Fibroblast of lung (primary cell): Measurements from ENCODE around the gene GOT2. TPM values are rescaled to one million over a fixed set of nuclear protein-coding genes. Genes with fewer than 3 reads are reported as not detected.
"Not testable (repeated sequence)": the region's sequence is repeated elsewhere in the genome, so short reads cannot be mapped to it uniquely, and the experiment has no call there.

Experiments used
- DNase-seq, 2 donors: peaks; one replicate each; pipeline versions ENCODE4 v3.0.0 to v3.0.0-alpha.2; 2010; ENCODE audit warnings: low read depth in 2 of 2
- H2AFZ ChIP-seq: 2 replicates; pipeline ENCODE4 v1.5.1; 2012; ENCODE audit warnings: low read length, control low read depth, inconsistent platforms
- H3K27ac ChIP-seq: 2 replicates; pipeline ENCODE4 v1.5.1; 2011; ENCODE audit warnings: low read length, control low read depth; ENCODE audit not compliant: insufficient read depth
- H3K27me3 ChIP-seq: 2 replicates; pipeline ENCODE4 v1.5.1; 2011; ENCODE audit warnings: mild to moderate bottlenecking, low read length; ENCODE audit not compliant: control insufficient read depth, insufficient read depth
- H3K36me3 ChIP-seq: 2 replicates; pipeline ENCODE4 v1.5.1; 2011; ENCODE audit warnings: low read length; ENCODE audit not compliant: control insufficient read depth, insufficient read depth
- H3K4me1 ChIP-seq: 2 replicates; pipeline ENCODE4 v1.5.1; 2011; ENCODE audit warnings: low read length; ENCODE audit not compliant: control insufficient read depth, insufficient read depth; ENCODE audit errors: extremely low read depth
- H3K4me2 ChIP-seq: 2 replicates; pipeline ENCODE4 v1.5.1; 2011; ENCODE audit warnings: low read length, control low read depth; ENCODE audit not compliant: insufficient read depth; ENCODE audit errors: extremely low read depth
- H3K4me3 ChIP-seq, 4 experiments: fragments of 200-600 bp in 1 of 4; sonication (generic) in 1 of 4; replicated peaks in 1 of 4; 2 replicates each; pipeline ENCODE4 v1.5.1; 2011 to 2016; ENCODE audit warnings: low read length in 4 of 4, low read depth in 3 of 4, mild to moderate bottlenecking in 3 of 4, control low read depth in 2 of 4, inconsistent platforms in 1 of 4, mixed read lengths in 1 of 4; ENCODE audit not compliant: insufficient read depth in 1 of 4; ENCODE audit errors: control extremely low read depth in 1 of 4
- H3K79me2 ChIP-seq: 2 replicates; pipeline ENCODE4 v1.5.1; 2012; ENCODE audit warnings: mild to moderate bottlenecking, low read length, inconsistent platforms; ENCODE audit not compliant: control insufficient read depth, insufficient read depth
- H3K9ac ChIP-seq: 2 replicates; pipeline ENCODE4 v1.5.1; 2011; ENCODE audit warnings: mild to moderate bottlenecking, low read length, control low read depth; ENCODE audit not compliant: insufficient read depth
- H3K9me3 ChIP-seq: 2 replicates; pipeline ENCODE4 v1.5.1; 2012; ENCODE audit warnings: low read depth, low read length; ENCODE audit not compliant: control insufficient read depth, insufficient read depth
- H4K20me1 ChIP-seq: 2 replicates; pipeline ENCODE4 v1.5.1; 2011; ENCODE audit warnings: low read length; ENCODE audit not compliant: control insufficient read depth, insufficient read depth; ENCODE audit errors: extremely low read depth
- EZH2 ChIP-seq: IDR thresholded peaks from 2 replicates; pipeline ENCODE4 v1.5.1; 2012; ENCODE audit warnings: low read length, control low read depth, mild to moderate bottlenecking; ENCODE audit errors: missing control alignments
- polyA plus RNA-seq, 2 donors: library from polyadenylated mRNA; depleted of rRNA in 1 of 2; stranded (reverse) in 1 of 2; unstranded in 1 of 2; fragments of >200 nt; gene quantifications; 2 replicates each; pipeline ENCODE4 v1.2.1, GENCODE V29; 2011 to 2012; ENCODE audit warnings: missing spikeins in 1 of 2
- total RNA-seq: library from RNA; depleted of rRNA; stranded (reverse); fragments of >200 nt; gene quantifications from 2 replicates; pipeline ENCODE4 v1.2.1, GENCODE V29; 2014
- TF ChIP-seq, protein P1 (sequence below), 2 donors: IDR thresholded peaks in 1 of 2; conservative IDR thresholded peaks in 1 of 2; 1 replicate in 1 of 2; 2 replicates in 1 of 2; pipeline ENCODE4 v1.5.1; 2011 to 2012; ENCODE audit warnings: low read length in 2 of 2, control low read depth in 1 of 2, inconsistent platforms in 1 of 2, low read depth in 1 of 2, mild to moderate bottlenecking in 1 of 2

The GOT2 gene
- total and polyA plus RNA-seq, 2 donors (not counting 1 experiment from before 2014, with no cell fraction given): 39.3 to 53.9 TPM

- TF ChIP-seq, protein P1, sequence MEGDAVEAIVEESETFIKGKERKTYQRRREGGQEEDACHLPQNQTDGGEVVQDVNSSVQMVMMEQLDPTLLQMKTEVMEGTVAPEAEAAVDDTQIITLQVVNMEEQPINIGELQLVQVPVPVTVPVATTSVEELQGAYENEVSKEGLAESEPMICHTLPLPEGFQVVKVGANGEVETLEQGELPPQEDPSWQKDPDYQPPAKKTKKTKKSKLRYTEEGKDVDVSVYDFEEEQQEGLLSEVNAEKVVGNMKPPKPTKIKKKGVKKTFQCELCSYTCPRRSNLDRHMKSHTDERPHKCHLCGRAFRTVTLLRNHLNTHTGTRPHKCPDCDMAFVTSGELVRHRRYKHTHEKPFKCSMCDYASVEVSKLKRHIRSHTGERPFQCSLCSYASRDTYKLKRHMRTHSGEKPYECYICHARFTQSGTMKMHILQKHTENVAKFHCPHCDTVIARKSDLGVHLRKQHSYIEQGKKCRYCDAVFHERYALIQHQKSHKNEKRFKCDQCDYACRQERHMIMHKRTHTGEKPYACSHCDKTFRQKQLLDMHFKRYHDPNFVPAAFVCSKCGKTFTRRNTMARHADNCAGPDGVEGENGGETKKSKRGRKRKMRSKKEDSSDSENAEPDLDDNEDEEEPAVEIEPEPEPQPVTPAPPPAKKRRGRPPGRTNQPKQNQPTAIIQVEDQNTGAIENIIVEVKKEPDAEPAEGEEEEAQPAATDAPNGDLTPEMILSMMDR (conservative IDR thresholded peaks at IDR 0.05 in 1 of 2, IDR thresholded peaks at IDR 0.05 in 1 of 2; ENCODE audit: low read depth in 1 of 2, low read length in 2 of 2): no peak
- no peak for TF ChIP-seq EZH2
- Histone ChIP-seq H3K9me3 (no peaks in the 10 kb centered on the region), H2AFZ (no peak overlapping the region), H3K4me2 (no peak overlapping the region), H3K9ac (no peak overlapping the region), H3K4me1 (no peaks in the 10 kb centered on the region), H4K20me1 (no peaks in the 10 kb centered on the region), H3K4me3 (no peak overlapping the region), H3K27ac (no peak overlapping the region), H3K79me2 (no peaks in the 10 kb centered on the region), H3K36me3 (no peaks in the 10 kb centered on the region), H3K27me3 (no peaks in the 10 kb centered on the region)
- no peak for DNase-seq
Observed at GRCh38 chr16:58695368-58695767, 38.7 kb downstream of the GOT2 start.

DNA sequence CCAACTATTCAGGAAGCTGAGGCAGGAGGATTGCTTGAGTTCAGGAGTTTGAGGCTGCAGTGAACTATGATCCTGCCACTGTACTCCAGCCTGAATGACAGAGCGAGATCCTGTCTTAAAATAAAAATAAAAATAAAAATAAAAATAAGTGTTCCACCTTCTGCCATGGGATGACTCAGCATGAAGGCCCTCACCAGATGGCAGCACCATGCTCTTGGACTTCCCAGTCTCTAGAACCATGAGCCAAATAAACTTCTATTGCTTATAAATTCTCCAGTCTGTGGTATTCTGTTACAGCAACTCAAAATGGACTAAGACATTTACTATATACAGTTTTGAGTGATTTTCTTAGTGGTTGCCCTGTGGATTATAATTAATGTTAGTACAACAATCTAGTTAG lies 41.7 kb downstream of the GOT2 start:
- no peaks in the 10 kb centered on the region for H3K27me3 ChIP-seq

DNA sequence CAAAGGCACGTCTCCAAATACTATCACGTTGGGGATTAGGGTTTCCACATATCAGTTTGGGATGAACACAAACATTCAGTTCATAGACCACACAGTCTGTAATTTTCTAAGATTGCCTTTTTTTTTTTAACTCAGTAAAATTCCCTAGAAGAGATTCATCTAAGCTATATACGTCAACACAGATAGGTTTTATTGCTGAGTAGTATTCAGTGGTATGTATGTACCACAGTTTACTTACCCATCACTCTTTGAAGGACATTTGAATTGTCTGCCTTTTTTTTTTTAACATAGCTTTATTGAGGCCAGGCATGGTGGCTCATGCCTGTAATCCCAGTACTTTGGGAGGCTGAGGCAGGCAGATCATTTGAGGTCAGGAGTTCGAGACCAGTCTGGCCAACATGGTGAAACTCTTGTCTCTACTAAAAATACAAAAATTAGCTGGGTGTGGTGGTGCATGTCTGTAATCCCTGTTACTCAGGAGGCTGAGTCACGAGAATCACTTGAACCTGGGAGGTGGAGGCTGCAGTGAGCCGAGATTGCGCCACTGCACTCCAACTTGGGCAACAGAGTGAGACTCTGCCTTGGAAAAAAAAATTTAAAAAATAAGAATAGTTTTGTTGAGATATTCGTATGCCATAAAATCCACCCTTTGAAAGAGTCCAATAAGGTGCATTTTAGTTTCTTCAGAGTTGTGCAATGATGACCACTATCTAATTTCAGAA lies 47.0 kb downstream of the GOT2 start:
- peak in 1 of 2 donors; percentile 33 for DNase-seq
- not testable (repeated sequence) for H3K9me3 ChIP-seq, H4K20me1 ChIP-seq, H3K79me2 ChIP-seq, H3K36me3 ChIP-seq, H3K4me3 ChIP-seq, H3K4me1 ChIP-seq, H3K9ac ChIP-seq, H2AFZ ChIP-seq, H3K27me3 ChIP-seq, H3K4me2 ChIP-seq, H3K27ac ChIP-seq

More for the DNA sequence above, 41.7 kb downstream of the GOT2 start:
- TF ChIP-seq, protein P1 (conservative IDR thresholded peaks at IDR 0.05 in 1 of 2, IDR thresholded peaks at IDR 0.05 in 1 of 2; ENCODE audit: low read depth in 1 of 2, low read length in 2 of 2): no peak
- no peak for TF ChIP-seq EZH2
- no peaks in the 10 kb centered on the region for H4K20me1 ChIP-seq
- H3K9ac ChIP-seq: no peak overlapping the region
- H3K4me1 ChIP-seq: no peaks in the 10 kb centered on the region
- H3K9me3 ChIP-seq: no peaks in the 10 kb centered on the region
- no peaks in the 10 kb centered on the region for H3K79me2 ChIP-seq
- no peaks in the 10 kb centered on the region for H3K36me3 ChIP-seq
- H3K27ac ChIP-seq: no peak overlapping the region
- DNase-seq: no peak
- no peak overlapping the region for H3K4me2 ChIP-seq
- H2AFZ ChIP-seq: no peak overlapping the region
- no peak overlapping the region for H3K4me3 ChIP-seq
